ENCODE measurements around the gene FGD3.

GRCh38 chr9:92988215-92988768 is 41.0 kb downstream of the FGD3 start:
- no peak for TF ChIP-seq CTCF (IDR thresholded peaks at IDR 0.05)
- no peak for TF ChIP-seq EP300 (IDR thresholded peaks at IDR 0.05)
